H1 (cell line): ENCODE data around the gene SMARCA2. TPM values are rescaled to one million over a fixed set of nuclear protein-coding genes. Genes with fewer than 3 reads are reported as not detected.
"Not testable (repeated sequence)": the region's sequence is repeated elsewhere in the genome, so short reads cannot be mapped to it uniquely, and the experiment has no call there.

Source experiments
- CTCF ChIA-PET: fragments of 300-600 bp; sonication (Branson Sonifier 250); formaldehyde crosslinking; loops from one replicate; lab custom pipeline; 2021; ENCODE audit not compliant: partially characterized antibody; lab: Charles Lee
- POLR2A ChIA-PET: fragments of 300-600 bp; sonication (Branson Sonifier 250); formaldehyde crosslinking; loops from one replicate; lab custom pipeline; 2021; ENCODE audit warnings: inconsistent platforms; ENCODE audit not compliant: partially characterized antibody; lab: Charles Lee
- DNase-seq, 2 experiments: peaks; one replicate each; pipeline versions ENCODE4 v3.0.0 to v3.0.0-alpha.2; 2010 to 2022; ENCODE audit warnings: low spot score in 2 of 2, low read depth in 1 of 2, mixed read lengths in 1 of 2
- FAIRE-seq: peaks from 2 replicates; lab custom pipeline; 2011; peaks lifted over from hg19 to GRCh38; lab: Jason Lieb, UNC
- H2AFZ ChIP-seq: 2 replicates; pipeline ENCODE4 v1.8.1; 2012; ENCODE audit warnings: low read length, inconsistent platforms
- H2AK5ac ChIP-seq: 2 replicates; pipeline ENCODE4 v1.6.1; 2013; ENCODE audit warnings: low read depth, low read length
- H2BK120ac ChIP-seq: replicated peaks from 2 replicates; pipeline ENCODE3; 2013; ENCODE audit warnings: low read depth, low read length, inconsistent platforms
- H2BK12ac ChIP-seq: 2 replicates; pipeline ENCODE4 v1.6.1; 2013; ENCODE audit warnings: low read depth, low read length
- H2BK15ac ChIP-seq: 2 replicates; pipeline ENCODE4 v1.6.1; 2013; ENCODE audit warnings: low read length
- H2BK20ac ChIP-seq: 2 replicates; pipeline ENCODE4 v1.6.1; 2013; ENCODE audit warnings: low read length
- H2BK5ac ChIP-seq: 2 replicates; pipeline ENCODE4 v1.6.1; 2013; ENCODE audit warnings: low read depth, low read length
- H3K14ac ChIP-seq: 2 replicates; pipeline ENCODE4 v1.6.1; 2013; ENCODE audit warnings: inconsistent platforms; ENCODE audit not compliant: insufficient read length
- H3K18ac ChIP-seq: 2 replicates; pipeline ENCODE4 v1.6.1; 2013; ENCODE audit warnings: low read length; ENCODE audit errors: extremely low read depth
- H3K23ac ChIP-seq: 2 replicates; pipeline ENCODE4 v1.6.1; 2013; ENCODE audit warnings: inconsistent platforms; ENCODE audit not compliant: insufficient read length
- H3K23me2 ChIP-seq: 2 replicates; pipeline ENCODE4 v1.6.1; 2013; ENCODE audit warnings: low read depth, low read length
- H3K27ac ChIP-seq: 2 replicates; pipeline ENCODE4 v1.6.1; 2011; ENCODE audit warnings: low read depth, low read length, inconsistent platforms
- H3K27me3 ChIP-seq, 4 experiments: replicated peaks in 1 of 4; 1 replicate in 1 of 4; 2 replicates in 3 of 4; pipeline versions ENCODE4 v1.6.1 to v1.8.1; 2011 to 2013; ENCODE audit warnings: low read length in 3 of 4, mild to moderate bottlenecking in 3 of 4, inconsistent platforms in 2 of 4, mixed read lengths in 2 of 4, moderate library complexity in 1 of 4; ENCODE audit not compliant: control insufficient read depth in 3 of 4, insufficient read depth in 3 of 4; ENCODE audit errors: extremely low read depth in 1 of 4
- H3K36me3 ChIP-seq, 4 experiments: 2 replicates each; pipeline versions ENCODE4 v1.6.1 to v1.8.1; 2011 to 2013; ENCODE audit warnings: mild to moderate bottlenecking in 4 of 4, low read length in 3 of 4, moderate library complexity in 2 of 4, control low read depth in 1 of 4, inconsistent platforms in 1 of 4; ENCODE audit not compliant: insufficient read depth in 4 of 4, control insufficient read depth in 2 of 4
- H3K4ac ChIP-seq: replicated peaks from 2 replicates; pipeline ENCODE3; 2013; ENCODE audit warnings: low read length, low read depth, mixed read lengths, inconsistent platforms; ENCODE audit not compliant: insufficient read length
- H3K4me1 ChIP-seq, 4 experiments: replicated peaks in 1 of 4; 1 replicate in 1 of 4; 2 replicates in 3 of 4; pipeline versions ENCODE4 v1.6.1 to v1.8.1; 2011 to 2013; ENCODE audit warnings: low read length in 3 of 4, inconsistent platforms in 2 of 4, mixed read lengths in 1 of 4; ENCODE audit not compliant: insufficient read depth in 4 of 4, control insufficient read depth in 3 of 4
- H3K4me2 ChIP-seq, 2 experiments: 2 replicates each; pipeline versions ENCODE4 v1.6.1 to v1.8.1; 2011 to 2013; ENCODE audit warnings: low read depth in 2 of 2, low read length in 2 of 2, control low read depth in 1 of 2, inconsistent platforms in 1 of 2, mild to moderate bottlenecking in 1 of 2; ENCODE audit not compliant: insufficient read depth in 1 of 2
- H3K4me3 ChIP-seq, 4 experiments: fragments of 200-600, 300-600 bp in 1 of 4; sonication (generic), shearing (Covaris generic), sonication (Bioruptor Twin) in 1 of 4; 2 replicates each; pipeline versions ENCODE4 v1.5.1 to v1.8.1; 2011 to 2016; ENCODE audit warnings: low read length in 4 of 4, low read depth in 3 of 4, control low read depth in 2 of 4, inconsistent platforms in 2 of 4, mild to moderate bottlenecking in 2 of 4, mixed read lengths in 1 of 4, moderate library complexity in 1 of 4; ENCODE audit not compliant: insufficient read depth in 2 of 4; ENCODE audit errors: extremely low read depth in 1 of 4
- H3K56ac ChIP-seq: replicated peaks from 2 replicates; pipeline ENCODE3; 2013; ENCODE audit warnings: low read depth, mild to moderate bottlenecking, mixed read lengths, low read length, inconsistent platforms; ENCODE audit not compliant: insufficient read length
- H3K79me1 ChIP-seq: 2 replicates; pipeline ENCODE4 v1.6.1; 2013; ENCODE audit warnings: low read depth, low read length, control low read depth
- H3K79me2 ChIP-seq, 2 experiments: 2 replicates each; pipeline versions ENCODE4 v1.6.1 to v1.8.1; 2012 to 2013; ENCODE audit warnings: low read length in 2 of 2, mild to moderate bottlenecking in 2 of 2, inconsistent platforms in 1 of 2; ENCODE audit not compliant: insufficient read depth in 2 of 2, control insufficient read depth in 1 of 2
- H3K9ac ChIP-seq, 4 experiments: replicated peaks in 1 of 4; 1 replicate in 1 of 4; 2 replicates in 3 of 4; pipeline versions ENCODE4 v1.6.1 to v1.8.1; 2011 to 2013; ENCODE audit warnings: low read depth in 3 of 4, low read length in 3 of 4, control low read depth in 2 of 4, mild to moderate bottlenecking in 2 of 4, moderate library complexity in 2 of 4, inconsistent platforms in 1 of 4; ENCODE audit errors: extremely low read depth in 1 of 4
- H3K9me3 ChIP-seq, 2 experiments: 2 replicates each; pipeline versions ENCODE4 v1.6.1 to v1.8.1; 2012 to 2013; ENCODE audit warnings: mild to moderate bottlenecking in 2 of 2, moderate library complexity in 2 of 2, control low read depth in 1 of 2, inconsistent platforms in 1 of 2, low read depth in 1 of 2, low read length in 1 of 2, mixed read lengths in 1 of 2; ENCODE audit not compliant: insufficient read depth in 2 of 2
- H4K20me1 ChIP-seq, 2 experiments: replicated peaks in 1 of 2; 2 replicates each; pipeline versions ENCODE3 to v1.8.1; 2011 to 2013; ENCODE audit warnings: inconsistent platforms in 2 of 2, low read length in 2 of 2, mild to moderate bottlenecking in 1 of 2; ENCODE audit not compliant: insufficient read depth in 2 of 2, control insufficient read depth in 1 of 2
- H4K5ac ChIP-seq: 2 replicates; pipeline ENCODE4 v1.6.1; 2013; ENCODE audit warnings: low read length, low read depth, mixed read lengths, inconsistent platforms; ENCODE audit not compliant: insufficient read length
- H4K8ac ChIP-seq: 2 replicates; pipeline ENCODE4 v1.8.0; 2013; ENCODE audit warnings: mild to moderate bottlenecking, moderate library complexity, low read length, inconsistent platforms; ENCODE audit not compliant: insufficient read depth; ENCODE audit errors: extremely low read depth
- H4K91ac ChIP-seq: replicated peaks from 2 replicates; pipeline ENCODE3; 2013; ENCODE audit warnings: low read length, mixed read lengths, inconsistent platforms; ENCODE audit not compliant: insufficient read length
- RAD21 ChIP-seq, 2 experiments: IDR thresholded peaks in 1 of 2; conservative IDR thresholded peaks in 1 of 2; 2 replicates each; pipeline ENCODE4 v1.6.1; 2011; ENCODE audit warnings: low read depth in 2 of 2, low read length in 2 of 2, improper control_type of control experiment in 1 of 2, inconsistent platforms in 1 of 2, mild to moderate bottlenecking in 1 of 2, moderate library complexity in 1 of 2
- YY1 ChIP-seq: IDR thresholded peaks from 2 replicates; pipeline ENCODE4 v1.6.1; 2011; ENCODE audit warnings: low read depth, mild to moderate bottlenecking, low read length
- polyA plus RNA-seq, 7 experiments: library from polyadenylated mRNA; depleted of rRNA in 3 of 7; stranded (reverse) in 5 of 7; unstranded in 2 of 7; fragments of >200 nt in 5 of 7; fragments of 200-250 nt in 2 of 7; gene quantifications; 1 replicate in 5 of 7; 2 replicates in 1 of 7; 4 replicates in 1 of 7; pipeline versions ENCODE4 v1.2.1 to v1.2.3, GENCODE V29; 2011 to 2013; ENCODE audit warnings: missing spikeins in 2 of 7, mixed read lengths in 2 of 7
- total RNA-seq: library from RNA; stranded (reverse); fragmentation: NEBNext Ultra II Directional; extraction: Animal tissue kit (Norgen Biotek cat#: 25700); gene quantifications from 2 replicates; pipeline ENCODE4 v1.2.1, GENCODE V29; 2021
- TF ChIP-seq, protein P1 (sequence below), 3 experiments: IDR thresholded peaks; 1 replicate in 2 of 3; 2 replicates in 1 of 3; pipeline versions ENCODE4 v1.5.1 to v1.6.1; 2011; ENCODE audit warnings: low read length in 3 of 3, mild to moderate bottlenecking in 3 of 3, inconsistent platforms in 2 of 3, low read depth in 1 of 3, moderate library complexity in 1 of 3; ENCODE audit not compliant: insufficient read depth in 1 of 3; ENCODE audit errors: control extremely low read depth in 1 of 3

The SMARCA2 gene
- total and polyA plus RNA-seq, 2 of the 8 experiments (the other 6 are each of a cell fraction or from before 2014, with no cell fraction given), result 6.3 to 21.7 TPM

DNA sequence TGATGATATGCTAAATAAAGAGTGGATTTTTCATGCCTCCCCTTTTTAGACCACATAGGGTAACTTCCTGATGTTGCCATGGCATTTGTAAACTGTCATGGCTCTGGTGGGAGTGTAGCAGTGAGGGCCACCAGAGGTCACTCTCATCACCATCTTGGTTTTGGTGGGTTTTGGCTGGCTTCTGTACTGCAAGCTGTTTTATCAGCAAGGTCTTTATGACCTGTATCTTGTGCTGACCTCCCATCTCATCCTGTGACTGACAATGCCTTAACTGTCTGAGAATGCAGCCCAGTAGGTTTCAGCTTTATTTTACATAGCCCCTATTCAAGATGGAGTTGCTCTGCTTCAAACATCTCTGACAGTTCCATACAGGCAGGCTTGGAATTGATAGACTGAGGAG is 131.6 kb downstream of the SMARCA2 start:
- FAIRE-seq (peak; percentile 45), DNase-seq (peak in 1 of 2 experiments; percentile 69)
- H3K4me1 ChIP-seq, H3K36me3 ChIP-seq, H3K14ac ChIP-seq, H3K18ac ChIP-seq, H3K23ac ChIP-seq, H4K91ac ChIP-seq, H4K8ac ChIP-seq, H3K9ac ChIP-seq, H4K20me1 ChIP-seq, H2BK12ac ChIP-seq, H2AK5ac ChIP-seq, H3K79me2 ChIP-seq, H3K56ac ChIP-seq, H3K4me3 ChIP-seq, H2BK120ac ChIP-seq, H3K27me3 ChIP-seq, H2BK20ac ChIP-seq, H3K4ac ChIP-seq, H3K4me2 ChIP-seq, H3K23me2 ChIP-seq, H3K27ac ChIP-seq, H4K5ac ChIP-seq, H3K9me3 ChIP-seq, H2BK15ac ChIP-seq, H2AFZ ChIP-seq, H3K79me1 ChIP-seq, H2BK5ac ChIP-seq: not testable (repeated sequence)
- ChIA-PET CTCF (interaction anchor here (0.6 to 2.6 kb wide), 28 partner anchors 8 to 654 kb away, joined by 3 to 25 read pairs (median 4); no protein-coding TSS in a partner anchor), POLR2A (interaction anchor here (1.5 to 1.7 kb wide), 2 partner anchors 13 to 35 kb away, joined by 3 to 8 read pairs; no protein-coding TSS in a partner anchor)
- TF ChIP-seq YY1 (peak; percentile 82), RAD21 (IDR thresholded peaks at IDR 0.05 in 1 of 2, conservative IDR thresholded peaks at IDR 0.05 in 1 of 2; ENCODE audit: low read depth in 2 of 2, low read length in 2 of 2) (peak; percentile 69)
- TF ChIP-seq, protein P1, sequence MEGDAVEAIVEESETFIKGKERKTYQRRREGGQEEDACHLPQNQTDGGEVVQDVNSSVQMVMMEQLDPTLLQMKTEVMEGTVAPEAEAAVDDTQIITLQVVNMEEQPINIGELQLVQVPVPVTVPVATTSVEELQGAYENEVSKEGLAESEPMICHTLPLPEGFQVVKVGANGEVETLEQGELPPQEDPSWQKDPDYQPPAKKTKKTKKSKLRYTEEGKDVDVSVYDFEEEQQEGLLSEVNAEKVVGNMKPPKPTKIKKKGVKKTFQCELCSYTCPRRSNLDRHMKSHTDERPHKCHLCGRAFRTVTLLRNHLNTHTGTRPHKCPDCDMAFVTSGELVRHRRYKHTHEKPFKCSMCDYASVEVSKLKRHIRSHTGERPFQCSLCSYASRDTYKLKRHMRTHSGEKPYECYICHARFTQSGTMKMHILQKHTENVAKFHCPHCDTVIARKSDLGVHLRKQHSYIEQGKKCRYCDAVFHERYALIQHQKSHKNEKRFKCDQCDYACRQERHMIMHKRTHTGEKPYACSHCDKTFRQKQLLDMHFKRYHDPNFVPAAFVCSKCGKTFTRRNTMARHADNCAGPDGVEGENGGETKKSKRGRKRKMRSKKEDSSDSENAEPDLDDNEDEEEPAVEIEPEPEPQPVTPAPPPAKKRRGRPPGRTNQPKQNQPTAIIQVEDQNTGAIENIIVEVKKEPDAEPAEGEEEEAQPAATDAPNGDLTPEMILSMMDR (IDR thresholded peaks at IDR 0.05; ENCODE audit: control extremely low read depth in 1 of 3, insufficient read depth in 1 of 3, low read depth in 1 of 3, low read length in 3 of 3), result peak; percentile 35 to 61 (median 44); a peak in 3 of 4 replicates
